Transverse colon (tissue), 3 donors: ENCODE results near the gene BRI3BP.

Source experiments
- EP300 ChIP-seq: sonication (generic); formaldehyde crosslinking; IDR thresholded peaks from one replicate; pipeline ENCODE4 v1.6.1; 2017; ENCODE audit warnings: antibody characterized with exemption, low read depth
- TF ChIP-seq, protein P1 (sequence below), 5 experiments: fragments of 200-600 bp in 3 of 5; fragments of 450-650 bp in 2 of 5; sonication (generic) in 3 of 5; IDR thresholded peaks; 1 replicate in 2 of 5; 2 replicates in 3 of 5; pipeline ENCODE4 v1.5.1; 2016 to 2017; ENCODE audit warnings: antibody characterized with exemption in 5 of 5, inconsistent platforms in 3 of 5, mild to moderate bottlenecking in 2 of 5, moderate library complexity in 1 of 5

DNA sequence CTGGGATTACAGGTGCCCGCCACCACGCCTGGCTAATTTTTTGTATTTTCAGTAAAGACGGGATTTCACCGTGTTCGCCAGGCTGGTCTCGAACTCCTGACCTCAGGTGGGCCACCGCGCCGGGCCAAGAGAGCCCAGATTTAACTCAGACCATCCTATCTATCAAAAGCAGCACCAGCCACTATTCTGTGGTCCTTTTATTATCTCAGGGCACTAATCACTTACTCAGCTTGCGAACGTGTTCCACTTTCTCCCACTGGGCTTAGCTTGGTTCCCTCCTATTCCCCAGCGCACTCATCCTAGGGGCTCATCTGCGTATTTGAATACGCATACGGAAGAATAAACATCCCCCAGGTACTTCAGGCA, 55.6 kb downstream of the BRI3BP start:
- TF ChIP-seq, protein P1, sequence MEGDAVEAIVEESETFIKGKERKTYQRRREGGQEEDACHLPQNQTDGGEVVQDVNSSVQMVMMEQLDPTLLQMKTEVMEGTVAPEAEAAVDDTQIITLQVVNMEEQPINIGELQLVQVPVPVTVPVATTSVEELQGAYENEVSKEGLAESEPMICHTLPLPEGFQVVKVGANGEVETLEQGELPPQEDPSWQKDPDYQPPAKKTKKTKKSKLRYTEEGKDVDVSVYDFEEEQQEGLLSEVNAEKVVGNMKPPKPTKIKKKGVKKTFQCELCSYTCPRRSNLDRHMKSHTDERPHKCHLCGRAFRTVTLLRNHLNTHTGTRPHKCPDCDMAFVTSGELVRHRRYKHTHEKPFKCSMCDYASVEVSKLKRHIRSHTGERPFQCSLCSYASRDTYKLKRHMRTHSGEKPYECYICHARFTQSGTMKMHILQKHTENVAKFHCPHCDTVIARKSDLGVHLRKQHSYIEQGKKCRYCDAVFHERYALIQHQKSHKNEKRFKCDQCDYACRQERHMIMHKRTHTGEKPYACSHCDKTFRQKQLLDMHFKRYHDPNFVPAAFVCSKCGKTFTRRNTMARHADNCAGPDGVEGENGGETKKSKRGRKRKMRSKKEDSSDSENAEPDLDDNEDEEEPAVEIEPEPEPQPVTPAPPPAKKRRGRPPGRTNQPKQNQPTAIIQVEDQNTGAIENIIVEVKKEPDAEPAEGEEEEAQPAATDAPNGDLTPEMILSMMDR (IDR thresholded peaks at IDR 0.05): no peak
- no peak for TF ChIP-seq EP300
